ENCODE data around the gene RFT1.

RFT1 gene

GRCh38 chr3:53039376-53039752 is 90.9 kb downstream of the RFT1 start:
- no peak for ATAC-seq
- TF ChIP-seq CSDC2 (CRISPR knock-in tag; IDR thresholded peaks at IDR 0.05) (no peak), TOX (CRISPR knock-in tag; IDR thresholded peaks at IDR 0.05; ENCODE audit: borderline replicate concordance) (no peak)
- TF ChIP-seq, protein P1, sequence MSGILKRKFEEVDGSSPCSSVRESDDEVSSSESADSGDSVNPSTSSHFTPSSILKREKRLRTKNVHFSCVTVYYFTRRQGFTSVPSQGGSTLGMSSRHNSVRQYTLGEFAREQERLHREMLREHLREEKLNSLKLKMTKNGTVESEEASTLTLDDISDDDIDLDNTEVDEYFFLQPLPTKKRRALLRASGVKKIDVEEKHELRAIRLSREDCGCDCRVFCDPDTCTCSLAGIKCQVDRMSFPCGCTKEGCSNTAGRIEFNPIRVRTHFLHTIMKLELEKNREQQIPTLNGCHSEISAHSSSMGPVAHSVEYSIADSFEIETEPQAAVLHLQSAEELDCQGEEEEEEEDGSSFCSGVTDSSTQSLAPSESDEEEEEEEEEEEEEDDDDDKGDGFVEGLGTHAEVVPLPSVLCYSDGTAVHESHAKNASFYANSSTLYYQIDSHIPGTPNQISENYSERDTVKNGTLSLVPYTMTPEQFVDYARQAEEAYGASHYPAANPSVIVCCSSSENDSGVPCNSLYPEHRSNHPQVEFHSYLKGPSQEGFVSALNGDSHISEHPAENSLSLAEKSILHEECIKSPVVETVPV (CRISPR knock-in tag; IDR thresholded peaks at IDR 0.05): no peak

DNA sequence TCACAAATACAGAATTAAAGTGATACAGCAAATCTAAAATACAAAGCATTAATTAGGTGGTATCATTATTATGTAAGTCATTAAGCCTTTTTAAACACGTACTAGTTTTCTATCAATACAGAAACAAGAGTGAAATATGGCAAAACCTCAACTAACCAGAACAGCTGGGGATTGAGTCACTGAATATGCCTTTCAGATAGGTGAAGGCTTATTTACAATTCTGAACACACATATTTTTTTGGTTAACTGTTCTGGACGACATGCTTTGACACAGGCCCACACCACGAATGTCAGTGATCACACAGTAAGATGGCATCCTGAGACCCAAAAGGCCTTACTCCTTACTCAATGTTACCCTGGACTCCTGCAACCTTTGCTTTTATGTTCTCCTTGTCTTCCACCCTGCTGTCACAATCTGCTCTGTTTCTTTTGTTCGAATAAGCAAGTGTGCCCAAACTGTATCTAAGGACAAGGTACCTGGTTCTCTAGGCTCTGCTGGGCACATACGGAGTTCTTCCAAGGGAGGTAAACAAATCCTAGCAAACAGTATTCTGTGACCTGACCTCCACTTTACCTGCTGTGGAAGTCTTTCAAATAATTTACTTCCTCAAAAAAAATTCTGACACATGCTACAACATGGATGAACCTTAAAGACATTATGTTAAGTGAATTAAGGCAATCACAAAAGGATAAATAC is 91.4 kb downstream of the RFT1 start:
- ATAC-seq: no peak
- TF ChIP-seq, protein P2, sequence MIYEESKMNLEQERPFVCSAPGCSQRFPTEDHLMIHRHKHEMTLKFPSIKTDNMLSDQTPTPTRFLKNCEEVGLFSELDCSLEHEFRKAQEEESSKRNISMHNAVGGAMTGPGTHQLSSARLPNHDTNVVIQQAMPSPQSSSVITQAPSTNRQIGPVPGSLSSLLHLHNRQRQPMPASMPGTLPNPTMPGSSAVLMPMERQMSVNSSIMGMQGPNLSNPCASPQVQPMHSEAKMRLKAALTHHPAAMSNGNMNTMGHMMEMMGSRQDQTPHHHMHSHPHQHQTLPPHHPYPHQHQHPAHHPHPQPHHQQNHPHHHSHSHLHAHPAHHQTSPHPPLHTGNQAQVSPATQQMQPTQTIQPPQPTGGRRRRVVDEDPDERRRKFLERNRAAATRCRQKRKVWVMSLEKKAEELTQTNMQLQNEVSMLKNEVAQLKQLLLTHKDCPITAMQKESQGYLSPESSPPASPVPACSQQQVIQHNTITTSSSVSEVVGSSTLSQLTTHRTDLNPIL (CRISPR knock-in tag; IDR thresholded peaks at IDR 0.05; ENCODE audit: low read depth): no peak
- TF ChIP-seq CSDC2 (CRISPR knock-in tag; IDR thresholded peaks at IDR 0.05) (no peak), SNAI2 (CRISPR knock-in tag; IDR thresholded peaks at IDR 0.05) (no peak)
- TF ChIP-seq, protein P1 (CRISPR knock-in tag; IDR thresholded peaks at IDR 0.05): no peak
